ENCODE data around the gene GVQW3.

- TF ChIP-seq, protein P1, sequence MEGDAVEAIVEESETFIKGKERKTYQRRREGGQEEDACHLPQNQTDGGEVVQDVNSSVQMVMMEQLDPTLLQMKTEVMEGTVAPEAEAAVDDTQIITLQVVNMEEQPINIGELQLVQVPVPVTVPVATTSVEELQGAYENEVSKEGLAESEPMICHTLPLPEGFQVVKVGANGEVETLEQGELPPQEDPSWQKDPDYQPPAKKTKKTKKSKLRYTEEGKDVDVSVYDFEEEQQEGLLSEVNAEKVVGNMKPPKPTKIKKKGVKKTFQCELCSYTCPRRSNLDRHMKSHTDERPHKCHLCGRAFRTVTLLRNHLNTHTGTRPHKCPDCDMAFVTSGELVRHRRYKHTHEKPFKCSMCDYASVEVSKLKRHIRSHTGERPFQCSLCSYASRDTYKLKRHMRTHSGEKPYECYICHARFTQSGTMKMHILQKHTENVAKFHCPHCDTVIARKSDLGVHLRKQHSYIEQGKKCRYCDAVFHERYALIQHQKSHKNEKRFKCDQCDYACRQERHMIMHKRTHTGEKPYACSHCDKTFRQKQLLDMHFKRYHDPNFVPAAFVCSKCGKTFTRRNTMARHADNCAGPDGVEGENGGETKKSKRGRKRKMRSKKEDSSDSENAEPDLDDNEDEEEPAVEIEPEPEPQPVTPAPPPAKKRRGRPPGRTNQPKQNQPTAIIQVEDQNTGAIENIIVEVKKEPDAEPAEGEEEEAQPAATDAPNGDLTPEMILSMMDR (IDR thresholded peaks at IDR 0.05): no peak
- TF ChIP-seq POLR2A (IDR thresholded peaks at IDR 0.05) (no peak), POLR2AphosphoS5 (IDR thresholded peaks at IDR 0.05) (no peak)
Observed at GRCh38 chr11:76406359-76406758, 25.2 kb downstream of the GVQW3 start.

All from sigmoid colon (tissue), 4 donors.